ENCODE measurements around the gene BIRC2.

BIRC2 gene

GRCh38 chr11:102320679-102321078, 26.3 kb upstream of the BIRC2 start:
- no peak for DNase-seq (ENCODE audit: low spot score)
- in situ Hi-C loops (cut with MboI; ENCODE audit: low pct_unique_long_range_greater_than_20kb, low sequenced_read_pairs, unreplicated experiment): no loop called here
- TF ChIP-seq CTCF (IDR thresholded peaks at IDR 0.05; ENCODE audit: extremely low read depth, insufficient read depth, missing control alignments): no peak

- in situ Hi-C loops (cut with MboI; ENCODE audit: low pct_unique_long_range_greater_than_20kb, low sequenced_read_pairs, unreplicated experiment): no loop called here
- no peak for TF ChIP-seq CTCF (IDR thresholded peaks at IDR 0.05; ENCODE audit: extremely low read depth, insufficient read depth, missing control alignments)
- DNase-seq (ENCODE audit: low spot score): no peak
Observed at GRCh38 chr11:102322560-102322959, 24.5 kb upstream of the BIRC2 start.

- DNase-seq (ENCODE audit: low spot score): no peak
- no peak for TF ChIP-seq CTCF (IDR thresholded peaks at IDR 0.05; ENCODE audit: extremely low read depth, insufficient read depth, missing control alignments)
- in situ Hi-C loops (cut with MboI; ENCODE audit: low pct_unique_long_range_greater_than_20kb, low sequenced_read_pairs, unreplicated experiment): no loop called here
Observed at GRCh38 chr11:102323542-102324251, 23.3 kb upstream of the BIRC2 start.

GRCh38 chr11:102325088-102325487, 21.9 kb upstream of the BIRC2 start:
- DNase-seq (ENCODE audit: low spot score): no peak
- TF ChIP-seq CTCF (IDR thresholded peaks at IDR 0.05; ENCODE audit: extremely low read depth, insufficient read depth, missing control alignments): no peak
- in situ Hi-C loops (cut with MboI; ENCODE audit: low pct_unique_long_range_greater_than_20kb, low sequenced_read_pairs, unreplicated experiment): no loop called here

- DNase-seq (ENCODE audit: low spot score): no peak
- in situ Hi-C loops (cut with MboI; ENCODE audit: low pct_unique_long_range_greater_than_20kb, low sequenced_read_pairs, unreplicated experiment): no loop called here
- TF ChIP-seq CTCF (IDR thresholded peaks at IDR 0.05; ENCODE audit: extremely low read depth, insufficient read depth, missing control alignments): no peak
Observed at GRCh38 chr11:102328748-102329147, 18.3 kb upstream of the BIRC2 start.

- in situ Hi-C loops (cut with MboI; ENCODE audit: low pct_unique_long_range_greater_than_20kb, low sequenced_read_pairs, unreplicated experiment): no loop called here
- no peak for TF ChIP-seq CTCF (IDR thresholded peaks at IDR 0.05; ENCODE audit: extremely low read depth, insufficient read depth, missing control alignments)
- DNase-seq (ENCODE audit: low spot score): no peak
Observed at GRCh38 chr11:102330231-102330630, 16.8 kb upstream of the BIRC2 start.
